HS-27A (cell line): ENCODE results near the gene IL15.
"Not testable (repeated sequence)": the region's sequence is repeated elsewhere in the genome, so short reads cannot be mapped to it uniquely, and the experiment has no call there.

Source experiments
- DNase-seq: peaks from one replicate; pipeline ENCODE4 v3.0.0-alpha.2; 2012; ENCODE audit warnings: low read depth, missing footprints

Gene IL15

GRCh38 chr4:141647966-141648365 lies 11.6 kb downstream of the IL15 start:
- DNase-seq, result no peak

DNA sequence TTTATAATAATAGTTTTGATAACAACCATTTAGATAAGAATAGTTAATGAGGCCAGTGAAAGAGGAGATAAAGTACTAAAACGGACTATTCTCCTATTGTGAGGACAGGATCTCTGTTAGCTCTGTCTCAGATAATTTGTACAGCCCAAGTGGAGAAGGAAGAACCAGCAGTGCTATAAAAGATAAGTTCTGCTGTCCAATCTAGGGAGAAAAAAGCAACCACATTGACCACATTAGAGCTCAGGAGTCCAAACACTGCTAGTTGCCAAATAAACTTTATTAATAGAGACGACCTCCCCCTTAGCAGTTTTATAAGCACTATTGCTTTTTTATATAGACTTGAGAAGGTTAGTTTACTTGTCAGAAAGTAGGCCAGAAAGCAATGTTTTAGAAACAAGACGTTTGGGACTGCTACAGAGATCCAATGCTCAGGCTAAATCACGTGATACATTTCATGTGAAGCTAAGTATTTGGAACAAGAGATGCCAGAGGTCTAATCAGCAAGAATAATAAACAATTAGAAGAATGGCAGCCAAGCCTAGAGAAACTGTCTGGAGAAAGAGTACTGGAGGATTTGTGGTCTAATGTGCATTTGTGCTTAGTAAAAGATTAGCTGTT lies 15.9 kb downstream of the IL15 start:
- DNase-seq, result no peak

GRCh38 chr4:141654098-141654497 lies 17.7 kb downstream of the IL15 start:
- no peak for DNase-seq

DNA sequence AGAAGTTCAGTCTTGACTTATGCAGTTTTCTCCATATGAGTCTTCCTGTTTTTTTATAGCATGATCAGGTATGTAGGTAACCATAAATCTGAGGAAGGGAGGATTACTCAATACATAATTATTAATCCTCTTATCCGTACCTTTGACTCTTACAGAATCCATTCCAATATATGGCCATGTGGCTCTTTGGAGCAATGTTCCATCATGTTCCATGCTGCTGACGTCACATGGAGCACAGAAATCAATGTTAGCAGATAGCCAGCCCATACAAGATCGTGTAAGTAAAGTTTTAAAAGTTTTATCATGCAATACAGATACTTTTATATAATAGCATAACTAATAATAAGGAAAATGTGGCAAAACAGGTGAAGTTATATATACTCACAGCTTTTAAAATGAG lies 19.6 kb downstream of the IL15 start:
- DNase-seq, result no peak

- no peak for DNase-seq
Measured at GRCh38 chr4:141657550-141658250, 21.3 kb downstream of the IL15 start.

DNA sequence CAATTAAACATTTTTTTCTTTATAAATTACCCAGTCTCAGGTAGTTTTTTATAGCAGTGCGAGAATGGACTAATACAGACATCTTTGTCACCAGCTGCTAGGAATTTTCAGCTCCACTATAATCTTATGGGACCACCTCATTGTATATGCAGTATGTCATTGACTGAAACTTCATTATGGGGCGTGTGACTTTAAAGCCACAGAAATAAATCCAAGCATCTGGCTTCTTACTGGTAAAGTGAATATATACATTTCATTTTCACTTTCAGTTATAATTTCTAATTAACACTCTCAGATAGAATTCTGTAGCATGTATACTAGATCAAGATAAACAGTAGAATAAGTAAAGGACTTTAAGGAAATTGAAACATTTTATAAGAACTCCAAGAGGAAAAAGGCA lies 21.9 kb downstream of the IL15 start:
- DNase-seq, result no peak

- DNase-seq, result no peak
Measured at GRCh38 chr4:141659539-141659938, 23.2 kb downstream of the IL15 start.

DNA sequence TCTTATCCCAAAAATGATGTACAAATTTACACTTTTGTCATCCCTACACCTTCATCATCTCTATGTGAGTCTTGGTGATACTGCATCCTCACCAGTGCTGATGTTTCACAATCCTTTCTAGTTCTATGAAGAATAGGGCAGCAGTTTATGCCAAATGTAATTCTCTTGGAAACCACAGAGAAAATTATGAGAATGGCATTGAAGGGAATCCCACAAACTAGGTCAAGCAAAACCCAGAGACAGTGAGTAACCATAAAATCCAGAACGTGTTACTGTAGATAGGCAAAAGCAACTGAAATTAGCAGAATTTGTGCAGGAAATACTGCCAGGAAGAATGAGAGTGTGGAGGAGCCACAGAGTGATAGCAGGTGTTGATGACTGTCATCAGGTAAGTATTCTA lies 24.5 kb downstream of the IL15 start:
- DNase-seq, result no peak

- no peak for DNase-seq
Measured at GRCh38 chr4:141668200-141668910, 32.0 kb downstream of the IL15 start.

DNA sequence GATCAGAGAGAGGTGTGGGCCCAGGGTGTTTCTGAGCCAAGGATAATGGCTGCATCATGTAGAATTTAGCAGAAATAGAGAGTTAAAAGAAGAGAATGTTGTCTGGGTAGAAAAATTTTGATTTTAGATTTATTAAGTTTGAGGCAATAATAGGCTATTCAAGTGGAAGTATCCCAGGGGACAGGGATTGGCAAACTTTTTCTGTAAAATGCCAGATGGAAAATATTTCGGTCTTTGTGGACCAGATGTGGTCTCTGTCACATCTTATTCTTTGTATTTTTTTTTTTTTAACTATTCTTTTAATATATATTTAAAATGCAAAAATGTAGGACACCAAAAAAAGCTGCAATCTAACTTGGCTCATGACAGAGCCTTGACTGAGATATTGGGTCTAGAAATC lies 33.1 kb downstream of the IL15 start:
- no peak for DNase-seq

GRCh38 chr4:141675384-141675783 lies 39.0 kb downstream of the IL15 start:
- no peak for DNase-seq

DNA sequence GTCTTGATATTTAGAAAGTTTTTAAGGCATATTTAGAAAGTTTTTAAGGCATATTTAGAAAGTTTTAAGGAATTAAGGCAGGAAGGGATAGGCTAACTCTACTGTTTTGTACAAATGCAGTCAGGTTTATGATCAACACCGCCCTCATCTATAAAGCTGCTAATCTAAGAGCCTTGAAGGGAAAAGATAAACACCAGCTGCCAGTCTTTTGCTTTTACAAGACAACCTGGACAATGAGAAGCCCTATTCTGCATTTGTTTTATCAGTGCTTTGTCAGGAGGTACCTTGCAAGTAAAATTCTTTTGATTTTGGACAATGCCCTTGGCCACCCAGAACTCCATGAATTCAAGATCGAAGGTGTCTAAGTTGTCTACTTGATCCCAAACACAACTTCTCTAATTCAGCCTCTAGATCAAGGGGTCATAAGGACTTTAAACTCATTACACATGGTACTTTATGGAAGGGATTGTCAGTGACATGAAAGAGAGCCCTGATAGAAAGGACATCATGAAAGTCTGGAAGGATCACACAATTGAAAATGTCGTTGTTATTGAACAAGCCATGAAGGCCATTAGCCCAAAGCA lies 39.8 kb downstream of the IL15 start:
- no peak for DNase-seq

- DNase-seq, result no peak
Measured at GRCh38 chr4:141680060-141680459, 43.7 kb downstream of the IL15 start.

- DNase-seq, result no peak
Measured at GRCh38 chr4:141684785-141685184, 48.4 kb downstream of the IL15 start.

- no peak for DNase-seq
Measured at GRCh38 chr4:141686146-141686775, 49.9 kb downstream of the IL15 start.

DNA sequence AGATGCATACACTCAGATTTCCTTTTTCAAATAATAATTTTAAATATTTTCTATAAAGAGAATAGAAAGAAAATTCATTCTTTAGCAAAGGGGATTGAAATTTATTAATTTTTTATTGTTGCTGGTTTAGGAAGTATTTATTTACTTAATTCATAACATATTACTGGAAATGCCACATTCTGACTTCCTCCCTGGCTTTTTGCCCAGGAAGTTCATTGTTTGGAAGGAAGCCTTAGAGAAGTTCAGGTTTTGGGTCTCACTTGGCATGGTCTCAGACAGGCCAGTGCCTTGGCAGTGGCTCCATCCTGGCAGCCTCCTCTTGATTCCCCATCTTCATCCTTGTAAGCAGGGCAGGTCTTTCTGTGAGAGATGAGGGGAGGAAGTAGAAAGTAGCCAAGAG lies 50.5 kb downstream of the IL15 start:
- no peak for DNase-seq

- not testable (repeated sequence) for DNase-seq
Measured at GRCh38 chr4:141689726-141690296, 53.4 kb downstream of the IL15 start.

GRCh38 chr4:141691247-141691646 lies 54.9 kb downstream of the IL15 start:
- not testable (repeated sequence) for DNase-seq

DNA sequence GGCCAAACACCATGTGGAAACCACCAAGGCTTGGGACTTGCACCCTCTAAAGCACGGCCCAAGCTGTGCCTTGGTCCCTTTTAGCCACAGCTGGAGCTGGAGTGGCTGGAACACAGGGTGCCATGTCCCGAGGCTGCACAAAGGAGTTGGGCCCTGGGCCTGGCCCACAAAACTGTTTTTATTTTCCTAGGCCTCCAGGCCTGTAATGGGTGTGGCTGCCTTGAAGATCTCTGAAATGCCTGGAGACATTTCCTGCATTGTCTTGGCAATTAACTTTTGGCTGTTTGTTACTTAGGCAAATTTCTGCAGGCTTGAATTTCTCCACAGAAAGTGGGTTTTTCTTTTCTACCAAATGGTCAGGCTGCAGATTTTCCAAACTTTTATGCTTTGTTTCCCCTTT lies 55.7 kb downstream of the IL15 start:
- DNase-seq, result no peak

DNA sequence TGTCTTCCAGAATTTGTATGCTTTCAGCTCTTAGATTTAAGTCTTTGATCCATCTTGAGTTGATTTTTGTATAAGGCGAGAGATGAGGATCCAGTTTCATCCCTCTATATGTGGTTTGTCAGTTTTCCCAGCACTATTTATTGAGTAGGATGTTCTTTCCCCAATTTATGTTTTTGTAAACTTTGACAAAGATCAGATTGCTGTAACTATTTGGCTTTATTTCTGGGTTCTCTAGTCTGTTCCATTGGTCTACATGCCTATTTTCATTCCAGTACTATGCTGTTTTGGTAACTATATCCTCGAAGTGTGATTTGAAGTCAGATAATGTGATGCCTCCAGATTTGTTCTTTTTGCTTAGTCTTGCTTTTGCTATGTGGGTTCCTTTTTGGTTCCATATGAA lies 60.7 kb downstream of the IL15 start:
- DNase-seq, result no peak

DNA sequence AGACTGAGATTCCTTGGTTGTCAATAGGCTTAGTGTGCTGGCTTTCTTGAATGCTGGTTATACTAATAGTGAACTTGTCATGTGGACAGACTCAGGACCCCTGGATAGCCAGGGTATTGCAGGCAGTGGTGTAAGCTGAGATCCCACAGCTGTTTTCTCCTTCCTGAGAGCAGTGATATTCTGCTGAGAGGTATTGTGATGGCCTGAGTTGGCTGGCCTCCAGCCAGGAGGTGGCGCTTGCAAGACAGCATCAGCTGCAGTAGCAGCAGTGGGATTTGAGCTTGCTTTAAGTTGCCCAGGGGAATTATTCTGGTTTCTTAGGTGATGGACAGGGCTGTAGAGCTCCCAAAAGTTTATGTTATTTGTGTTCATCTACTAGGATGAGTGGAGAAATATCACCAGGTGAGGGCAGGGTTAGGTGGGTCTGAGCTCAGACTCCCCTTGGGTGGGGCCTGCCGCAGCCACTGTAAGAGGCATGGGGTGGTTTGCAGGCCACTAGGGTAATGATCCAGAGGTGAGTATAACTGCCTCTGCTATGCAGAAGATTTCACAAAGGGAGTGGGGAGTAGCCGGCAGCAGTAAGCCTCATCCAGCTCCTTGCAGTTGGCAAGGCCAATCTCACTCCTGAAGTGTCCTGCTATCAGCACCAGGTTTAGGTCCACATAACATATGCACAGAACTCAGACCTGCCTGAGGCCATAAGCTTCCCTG lies 66.2 kb downstream of the IL15 start:
- DNase-seq, result no peak

DNA sequence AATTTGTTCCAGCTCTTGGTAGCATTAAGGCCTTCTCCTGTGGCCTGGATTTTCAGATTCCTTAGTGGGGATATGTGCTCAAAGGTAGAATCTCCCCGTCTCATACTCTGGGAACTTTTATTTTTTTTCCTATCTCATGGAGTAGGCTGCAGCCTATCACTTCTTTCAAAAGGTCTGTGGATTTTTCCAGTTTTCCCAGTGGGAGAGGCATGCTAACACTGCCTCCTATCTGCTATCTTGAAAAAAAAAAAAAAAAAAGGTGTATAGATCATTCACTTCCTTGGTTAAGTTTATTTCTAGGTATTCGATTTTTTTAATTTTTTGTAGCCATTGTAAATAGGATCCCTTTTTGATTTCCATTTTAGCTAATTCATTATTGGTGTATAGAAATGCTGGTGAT lies 67.1 kb downstream of the IL15 start:
- DNase-seq, result no peak
